ENCODE measurements around the gene NF1.

DNA sequence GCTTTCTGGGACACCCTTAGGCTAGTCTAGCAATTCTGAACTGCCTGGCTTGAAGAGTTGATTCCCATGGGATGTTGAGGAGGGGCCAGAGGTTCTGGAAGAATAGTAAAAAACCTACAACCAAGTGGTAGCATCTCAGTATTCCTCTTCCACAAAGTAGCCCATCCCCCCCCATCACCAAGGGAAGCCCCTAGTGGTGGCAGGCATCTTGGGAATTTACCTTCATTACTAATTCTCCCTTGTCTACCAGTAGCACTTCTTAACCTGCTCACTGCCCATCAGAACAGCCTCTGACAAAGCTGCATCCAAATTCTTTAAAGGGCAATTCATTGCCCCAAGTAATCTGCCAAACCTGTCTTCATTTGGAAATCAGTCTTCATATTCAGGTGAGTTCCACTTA, 283.9 kb downstream of the NF1 start:
- TF ChIP-seq, protein P1, sequence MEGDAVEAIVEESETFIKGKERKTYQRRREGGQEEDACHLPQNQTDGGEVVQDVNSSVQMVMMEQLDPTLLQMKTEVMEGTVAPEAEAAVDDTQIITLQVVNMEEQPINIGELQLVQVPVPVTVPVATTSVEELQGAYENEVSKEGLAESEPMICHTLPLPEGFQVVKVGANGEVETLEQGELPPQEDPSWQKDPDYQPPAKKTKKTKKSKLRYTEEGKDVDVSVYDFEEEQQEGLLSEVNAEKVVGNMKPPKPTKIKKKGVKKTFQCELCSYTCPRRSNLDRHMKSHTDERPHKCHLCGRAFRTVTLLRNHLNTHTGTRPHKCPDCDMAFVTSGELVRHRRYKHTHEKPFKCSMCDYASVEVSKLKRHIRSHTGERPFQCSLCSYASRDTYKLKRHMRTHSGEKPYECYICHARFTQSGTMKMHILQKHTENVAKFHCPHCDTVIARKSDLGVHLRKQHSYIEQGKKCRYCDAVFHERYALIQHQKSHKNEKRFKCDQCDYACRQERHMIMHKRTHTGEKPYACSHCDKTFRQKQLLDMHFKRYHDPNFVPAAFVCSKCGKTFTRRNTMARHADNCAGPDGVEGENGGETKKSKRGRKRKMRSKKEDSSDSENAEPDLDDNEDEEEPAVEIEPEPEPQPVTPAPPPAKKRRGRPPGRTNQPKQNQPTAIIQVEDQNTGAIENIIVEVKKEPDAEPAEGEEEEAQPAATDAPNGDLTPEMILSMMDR (IDR thresholded peaks at IDR 0.05), result no peak
- no peak for TF ChIP-seq POLR2A (IDR thresholded peaks at IDR 0.05)
